Hepatocyte (in vitro differentiated cells): Measurements from ENCODE around the gene PYHIN1. TPM values are rescaled to one million over a fixed set of nuclear protein-coding genes. Genes with fewer than 3 reads are reported as not detected.

Source experiments
- DNase-seq: peaks from one replicate; pipeline ENCODE4 v3.0.0-alpha.2; 2016; ENCODE audit warnings: low spot score
- H2AFZ ChIP-seq: fragments of 200-600 bp; sonication (generic); 2 replicates; pipeline ENCODE4 v1.6.0; 2016; ENCODE audit warnings: antibody characterized with exemption, mild to moderate bottlenecking
- H3K27ac ChIP-seq: fragments of 200-600 bp; sonication (generic); 2 replicates; pipeline ENCODE4 v1.5.1; 2016; ENCODE audit warnings: mild to moderate bottlenecking
- H3K27me3 ChIP-seq: fragments of 200-600 bp; sonication (generic); 2 replicates; pipeline ENCODE4 v1.6.1; 2016
- H3K36me3 ChIP-seq: fragments of 200-600 bp; sonication (generic); replicated peaks from 2 replicates; pipeline ENCODE4 v1.5.1; 2016; ENCODE audit warnings: low read depth; ENCODE audit not compliant: insufficient read depth
- H3K4me1 ChIP-seq: fragments of 200-600 bp; sonication (generic); 2 replicates; pipeline ENCODE4 v1.5.1; 2016; ENCODE audit warnings: mild to moderate bottlenecking, moderate library complexity; ENCODE audit not compliant: insufficient read depth
- H3K4me2 ChIP-seq: fragments of 200-600 bp; sonication (generic); 2 replicates; pipeline ENCODE4 v1.6.0; 2016
- H3K4me3 ChIP-seq: fragments of 200-600 bp; sonication (generic); 2 replicates; pipeline ENCODE4 v1.5.1; 2016; ENCODE audit warnings: mild to moderate bottlenecking
- H3K79me2 ChIP-seq: fragments of 200-600 bp; sonication (generic); 2 replicates; pipeline ENCODE4 v1.6.0; 2017; ENCODE audit warnings: mild to moderate bottlenecking
- H3K9me2 ChIP-seq: fragments of 200-600 bp; sonication (generic); replicated peaks from 2 replicates; pipeline ENCODE4 v1.6.0; 2017; ENCODE audit warnings: mild to moderate bottlenecking; ENCODE audit not compliant: insufficient read depth
- H3K9me3 ChIP-seq: fragments of 200-600 bp; sonication (generic); 2 replicates; pipeline ENCODE4 v1.5.1; 2016; ENCODE audit warnings: low read depth, mild to moderate bottlenecking
- H4K20me1 ChIP-seq: fragments of 200-600 bp; sonication (generic); 2 replicates; pipeline ENCODE4 v1.6.0; 2016; ENCODE audit warnings: mild to moderate bottlenecking; ENCODE audit not compliant: insufficient read depth, poor library complexity, severe bottlenecking
- EZH2 ChIP-seq: fragments of 200-600 bp; sonication (generic); IDR thresholded peaks from 2 replicates; pipeline ENCODE4 v1.6.1; 2016; ENCODE audit warnings: antibody characterized with exemption, mild to moderate bottlenecking, borderline replicate concordance
- EZH2phosphoT487 ChIP-seq: fragments of 200-600 bp; sonication (generic); IDR thresholded peaks from one replicate; pipeline ENCODE4 v1.6.1; 2018; ENCODE audit warnings: antibody characterized with exemption, mild to moderate bottlenecking, low read depth, moderate library complexity; ENCODE audit not compliant: unreplicated experiment, severe bottlenecking
- WGBS: methylation state at CpG from one replicate; pipeline ENCODE4 v1.1.6; 2016; ENCODE audit warnings: low lambda C conversion rate; ENCODE audit errors: missing lambda C conversion rate; 5-methylcytosine and 5-hydroxymethylcytosine counted together
- polyA plus RNA-seq: library from polyadenylated mRNA; unstranded; fragments of >200 nt; fragmentation: Nextera tagmentation; extraction: Ambion mirVana; gene quantifications from 2 replicates; pipeline ENCODE4 v1.2.1, GENCODE V29; 2016
- total RNA-seq: library from RNA; depleted of rRNA; stranded (reverse); fragments of >200 nt; gene quantifications from 2 replicates; pipeline ENCODE4 v1.2.3, GENCODE V29; 2014
- TF ChIP-seq, protein P1 (sequence below): fragments of 200-600 bp; sonication (generic); IDR thresholded peaks from 2 replicates; pipeline ENCODE4 v1.5.1; 2016; ENCODE audit warnings: antibody characterized with exemption, mild to moderate bottlenecking; ENCODE audit not compliant: poor library complexity

The PYHIN1 gene
- total and polyA plus RNA-seq, 2 experiments from 2014 or later, result not detected

DNA sequence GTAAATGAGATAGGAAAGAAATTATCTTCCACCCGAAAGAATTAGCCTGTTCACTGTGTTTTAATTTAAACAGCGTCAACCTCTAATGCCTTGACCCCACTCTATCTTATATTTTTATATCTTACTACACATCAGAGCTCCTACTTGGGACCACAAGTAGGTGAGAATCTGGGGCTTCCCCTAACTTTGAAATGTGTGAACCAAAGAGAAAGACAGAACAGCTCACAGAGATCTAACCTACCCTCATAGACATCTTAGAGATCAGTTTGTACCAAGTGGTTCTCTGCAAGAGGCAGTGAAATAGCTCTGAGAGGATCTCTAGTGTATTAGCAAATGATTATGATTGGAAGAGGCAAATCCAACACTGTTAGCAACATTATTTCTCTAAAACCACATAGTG, 47.4 kb downstream of the PYHIN1 start:
- no peaks in the 10 kb centered on the region for H4K20me1 ChIP-seq
- H3K4me1 ChIP-seq, result no peaks in the 10 kb centered on the region
- TF ChIP-seq, protein P1, sequence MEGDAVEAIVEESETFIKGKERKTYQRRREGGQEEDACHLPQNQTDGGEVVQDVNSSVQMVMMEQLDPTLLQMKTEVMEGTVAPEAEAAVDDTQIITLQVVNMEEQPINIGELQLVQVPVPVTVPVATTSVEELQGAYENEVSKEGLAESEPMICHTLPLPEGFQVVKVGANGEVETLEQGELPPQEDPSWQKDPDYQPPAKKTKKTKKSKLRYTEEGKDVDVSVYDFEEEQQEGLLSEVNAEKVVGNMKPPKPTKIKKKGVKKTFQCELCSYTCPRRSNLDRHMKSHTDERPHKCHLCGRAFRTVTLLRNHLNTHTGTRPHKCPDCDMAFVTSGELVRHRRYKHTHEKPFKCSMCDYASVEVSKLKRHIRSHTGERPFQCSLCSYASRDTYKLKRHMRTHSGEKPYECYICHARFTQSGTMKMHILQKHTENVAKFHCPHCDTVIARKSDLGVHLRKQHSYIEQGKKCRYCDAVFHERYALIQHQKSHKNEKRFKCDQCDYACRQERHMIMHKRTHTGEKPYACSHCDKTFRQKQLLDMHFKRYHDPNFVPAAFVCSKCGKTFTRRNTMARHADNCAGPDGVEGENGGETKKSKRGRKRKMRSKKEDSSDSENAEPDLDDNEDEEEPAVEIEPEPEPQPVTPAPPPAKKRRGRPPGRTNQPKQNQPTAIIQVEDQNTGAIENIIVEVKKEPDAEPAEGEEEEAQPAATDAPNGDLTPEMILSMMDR, result no peak
- no peak for TF ChIP-seq EZH2
- TF ChIP-seq EZH2phosphoT487, result no peak
- WGBS, result 46% methylated on average over 2 of the region's 2 CpGs
- no peak overlapping the region for H2AFZ ChIP-seq
- H3K9me3 ChIP-seq, result no peaks in the 10 kb centered on the region
- no peaks in the 10 kb centered on the region for H3K9me2 ChIP-seq
- H3K79me2 ChIP-seq, result no peaks in the 10 kb centered on the region
- no peaks in the 10 kb centered on the region for H3K36me3 ChIP-seq
- no peak overlapping the region for H3K4me3 ChIP-seq
- H3K4me2 ChIP-seq, result no peak overlapping the region
- DNase-seq, result no peak
- H3K27ac ChIP-seq, result no peak overlapping the region
- H3K27me3 ChIP-seq, result no peaks in the 10 kb centered on the region

DNA sequence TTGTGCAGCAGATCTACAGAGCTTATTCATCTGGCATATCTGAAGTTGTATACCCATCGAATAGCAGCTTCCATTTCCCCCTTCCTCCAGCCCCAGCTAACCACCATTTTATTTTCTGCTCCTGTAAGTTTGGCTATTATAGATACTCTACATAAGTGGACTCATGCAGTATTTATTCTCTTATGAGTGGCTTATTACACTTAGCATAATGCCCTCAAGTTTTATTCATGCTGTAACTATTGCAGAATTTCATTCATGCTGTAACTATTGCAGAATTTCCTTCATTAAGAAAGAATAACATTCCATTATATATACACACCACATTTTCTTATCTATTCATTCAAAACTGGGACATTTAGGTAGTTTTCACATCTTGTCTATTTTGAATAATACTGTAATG, 47.9 kb downstream of the PYHIN1 start:
- no peaks in the 10 kb centered on the region for H3K4me1 ChIP-seq
- no peaks in the 10 kb centered on the region for H3K27me3 ChIP-seq
- no peak for DNase-seq
- H3K36me3 ChIP-seq, result no peaks in the 10 kb centered on the region
- no peaks in the 10 kb centered on the region for H3K9me2 ChIP-seq
- TF ChIP-seq, protein P1, result no peak
- TF ChIP-seq EZH2phosphoT487 (no peak), EZH2 (no peak)
- H2AFZ ChIP-seq, result no peak overlapping the region
- H3K79me2 ChIP-seq, result no peaks in the 10 kb centered on the region
- no peaks in the 10 kb centered on the region for H4K20me1 ChIP-seq
- 86% methylated on average over 1 of the region's 1 CpG for WGBS
- H3K4me2 ChIP-seq, result no peak overlapping the region
- H3K27ac ChIP-seq, result no peak overlapping the region
- H3K4me3 ChIP-seq, result no peak overlapping the region
- no peaks in the 10 kb centered on the region for H3K9me3 ChIP-seq

DNA sequence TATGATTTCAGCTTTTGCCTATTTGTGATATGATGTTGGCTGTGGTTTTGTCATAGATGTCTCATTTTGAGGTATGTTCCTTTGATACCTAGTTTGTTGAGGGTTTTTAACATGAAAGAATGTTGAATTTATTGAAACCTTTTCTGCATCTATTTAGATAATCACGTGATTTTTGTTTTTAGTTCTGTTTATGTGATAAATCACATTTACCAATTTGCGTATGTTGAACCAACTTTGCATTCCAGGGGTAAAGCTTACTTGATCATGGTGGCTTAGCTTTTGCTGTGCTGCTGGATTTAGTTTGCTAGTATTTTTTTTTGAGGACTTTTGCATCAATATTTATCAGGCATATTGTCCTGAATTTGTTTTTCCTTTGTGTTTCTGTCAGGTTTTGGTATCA, 51.9 kb downstream of the PYHIN1 start:
- no peaks in the 10 kb centered on the region for H3K36me3 ChIP-seq
- no peaks in the 10 kb centered on the region for H3K79me2 ChIP-seq
- no peak for TF ChIP-seq EZH2
- TF ChIP-seq, protein P1, result no peak
- no peak for TF ChIP-seq EZH2phosphoT487
- DNase-seq, result no peak
- no peak overlapping the region for H2AFZ ChIP-seq
- H3K9me2 ChIP-seq, result no peaks in the 10 kb centered on the region
- WGBS, result 77% methylated on average over 2 of the region's 2 CpGs
- H4K20me1 ChIP-seq, result no peaks in the 10 kb centered on the region
- H3K4me3 ChIP-seq, result no peak overlapping the region
- H3K4me2 ChIP-seq, result no peak overlapping the region
- H3K27ac ChIP-seq, result no peak overlapping the region
- H3K27me3 ChIP-seq, result no peaks in the 10 kb centered on the region
- H3K4me1 ChIP-seq, result no peaks in the 10 kb centered on the region
- no peaks in the 10 kb centered on the region for H3K9me3 ChIP-seq

DNA sequence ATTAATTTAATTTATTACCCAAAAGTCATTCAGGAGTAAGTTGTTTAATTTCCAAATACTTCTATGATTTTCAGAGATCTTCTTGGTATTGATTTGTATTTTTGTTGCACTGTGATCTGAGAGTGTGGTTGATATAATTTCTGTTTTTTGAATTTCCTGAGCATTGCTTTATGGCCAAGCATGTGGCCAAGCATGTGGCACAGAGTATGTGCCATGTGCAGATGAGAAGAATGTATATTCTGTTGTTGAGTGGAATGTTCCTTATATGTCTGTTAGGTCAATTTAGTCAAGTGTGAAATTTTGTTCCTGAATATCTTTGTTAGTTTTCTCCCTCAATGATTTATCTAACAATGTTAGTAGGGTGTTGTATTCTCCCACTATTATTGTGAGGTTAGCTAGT, 53.0 kb downstream of the PYHIN1 start:
- no peaks in the 10 kb centered on the region for H3K36me3 ChIP-seq
- no peak overlapping the region for H3K4me3 ChIP-seq
- H3K27ac ChIP-seq, result no peak overlapping the region
- H3K79me2 ChIP-seq, result no peaks in the 10 kb centered on the region
- H3K4me2 ChIP-seq, result no peak overlapping the region
- no peaks in the 10 kb centered on the region for H3K9me2 ChIP-seq
- H2AFZ ChIP-seq, result no peak overlapping the region
- no peak for DNase-seq
- no peaks in the 10 kb centered on the region for H4K20me1 ChIP-seq
- no peaks in the 10 kb centered on the region for H3K27me3 ChIP-seq
- TF ChIP-seq EZH2phosphoT487 (no peak), EZH2 (no peak)
- TF ChIP-seq, protein P1, result no peak
- H3K4me1 ChIP-seq, result no peaks in the 10 kb centered on the region
- H3K9me3 ChIP-seq, result no peaks in the 10 kb centered on the region
